Testis (tissue), 5 donors: Measurements from ENCODE around the gene TNFRSF17. TPM values are rescaled to one million over a fixed set of nuclear protein-coding genes. Genes with fewer than 3 reads are reported as not detected.
A peak's percentile ranks its signal among the peaks of the same experiment; 100 is the strongest.
"Not testable (repeated sequence)": the region's sequence is repeated elsewhere in the genome, so short reads cannot be mapped to it uniquely, and the experiment has no call there.

Experiments used
- DNase-seq: peaks from one replicate; pipeline ENCODE4 v3.0.0-alpha.2; 2019
- H3K27ac ChIP-seq, 2 donors: fragments of 200-600 bp; sonication (generic); one replicate each; pipeline ENCODE4 v1.5.1; 2019
- H3K27me3 ChIP-seq: fragments of 200-600 bp; sonication (generic); one replicate; pipeline ENCODE4 v1.5.1; 2019
- H3K36me3 ChIP-seq: fragments of 200-600 bp; sonication (generic); one replicate; pipeline ENCODE4 v1.5.1; 2017; ENCODE audit warnings: low read depth; ENCODE audit errors: missing control alignments
- H3K4me1 ChIP-seq: fragments of 200-600 bp; sonication (generic); one replicate; pipeline ENCODE4 v1.5.1; 2019
- H3K4me3 ChIP-seq, 2 donors: fragments of 200-600 bp; sonication (generic); one replicate each; pipeline ENCODE4 v1.5.1; 2017 to 2019
- H3K9me3 ChIP-seq: fragments of 200-600 bp; sonication (generic); one replicate; pipeline ENCODE4 v1.5.1; 2017
- POLR2A ChIP-seq: fragments of 450-650 bp; IDR thresholded peaks from one replicate; pipeline ENCODE4 v1.6.1; 2017; ENCODE audit warnings: antibody characterized with exemption, mild to moderate bottlenecking, moderate library complexity
- WGBS, 2 donors: methylation state at CpG; one replicate each; pipeline ENCODE4 v1.1.5; 2018; 5-methylcytosine and 5-hydroxymethylcytosine counted together
- intact Hi-C: fragments of 100-400 bp; cut with DNase I; formaldehyde crosslinking; loops from one replicate; pipeline ENCODE4 v1.15.1; 2023; ENCODE audit warnings: low total_unique reads
- long read RNA-seq, 2 donors: transcript quantifications; one replicate each; lab custom pipeline, GENCODE V29; 2026
- polyA plus RNA-seq: library from polyadenylated mRNA; stranded (reverse); fragments of 350-450 nt; fragmentation: Illumina TruSeq; extraction: RNeasy Lipid Tissue Mini Kit (QIAGEN cat#74804); gene quantifications from one replicate; pipeline ENCODE4 v1.2.3, GENCODE V29; 2014; ENCODE audit warnings: low read depth, low replicate concordance; ENCODE audit not compliant: insufficient read depth
- total RNA-seq, 2 donors: library from RNA; depleted of rRNA; stranded (reverse); fragments of >200 nt; gene quantifications; one replicate each; pipeline ENCODE4 v1.2.3, GENCODE V29; 2016
- TF ChIP-seq, protein P1 (sequence below), 3 experiments: fragments of 450-650 bp in 2 of 3; fragments of 200-600 bp in 1 of 3; sonication (generic) in 1 of 3; IDR thresholded peaks; one replicate each; pipeline ENCODE4 v1.5.1; 2016 to 2019; ENCODE audit warnings: antibody characterized with exemption in 3 of 3, mild to moderate bottlenecking in 2 of 3, moderate library complexity in 1 of 3

Gene TNFRSF17
- 1 to 10 TPM; 3.2 to 4.3 TPM for total RNA-seq
- 5.2 TPM for polyA plus RNA-seq
- long read RNA-seq, donor 1, result 0 reads
- long read RNA-seq, donor 2, result 0 reads

DNA sequence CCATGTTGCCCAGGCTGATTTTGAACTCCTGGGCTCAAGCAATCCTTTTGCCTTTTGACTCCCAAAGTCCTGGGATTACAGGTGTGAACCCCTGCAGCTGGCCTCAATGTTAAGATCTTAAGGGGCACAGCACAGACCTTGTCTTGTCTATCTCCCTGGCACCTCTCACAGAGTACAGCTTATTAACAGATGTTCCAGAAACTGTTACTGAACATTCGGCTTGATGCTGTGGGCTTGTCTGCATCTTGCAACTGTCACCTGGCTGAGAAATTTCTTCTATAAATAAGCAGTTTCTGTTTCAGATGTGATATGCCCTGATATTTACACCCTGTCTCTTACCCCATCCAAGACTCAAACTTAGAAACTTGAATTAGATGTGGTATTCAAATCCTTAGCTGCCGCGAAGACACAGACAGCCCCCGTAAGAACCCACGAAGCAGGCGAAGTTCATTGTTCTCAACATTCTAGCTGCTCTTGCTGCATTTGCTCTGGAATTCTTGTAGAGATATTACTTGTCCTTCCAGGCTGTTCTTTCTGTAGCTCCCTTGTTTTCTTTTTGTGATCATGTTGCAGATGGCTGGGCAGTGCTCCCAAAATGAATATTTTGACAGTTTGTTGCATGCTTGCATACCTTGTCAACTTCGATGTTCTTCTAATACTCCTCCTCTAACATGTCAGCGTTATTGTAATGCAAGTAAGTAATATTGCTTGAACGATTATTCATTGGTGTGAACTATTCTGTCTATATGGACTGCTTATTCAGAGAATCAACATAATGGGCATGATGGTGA, at the start of gene TNFRSF17:
TSS of gene TNFRSF17 (plus strand) at position 450 of the 791 bp plus-strand sequence. CDS start at position 565, 115 bp downstream.
- Histone ChIP-seq H3K36me3 (no peaks in the 10 kb centered on the region), H3K4me1 (peaks cover 10% of the 10 kb centered on the region), H3K9me3 (no peaks in the 10 kb centered on the region), H3K27me3 (no peaks in the 10 kb centered on the region), H3K4me3 (no peak within 1 kb of the TSS), H3K27ac (peak within 1 kb of the TSS; percentile 63 to 84)
- peak; percentile 71 for DNase-seq
- TF ChIP-seq POLR2A, result no peak
- WGBS, 2 donors, result 40 to 67% methylated on average over 9 of the region's 9 CpGs
- intact Hi-C loops, result no loop called here

DNA sequence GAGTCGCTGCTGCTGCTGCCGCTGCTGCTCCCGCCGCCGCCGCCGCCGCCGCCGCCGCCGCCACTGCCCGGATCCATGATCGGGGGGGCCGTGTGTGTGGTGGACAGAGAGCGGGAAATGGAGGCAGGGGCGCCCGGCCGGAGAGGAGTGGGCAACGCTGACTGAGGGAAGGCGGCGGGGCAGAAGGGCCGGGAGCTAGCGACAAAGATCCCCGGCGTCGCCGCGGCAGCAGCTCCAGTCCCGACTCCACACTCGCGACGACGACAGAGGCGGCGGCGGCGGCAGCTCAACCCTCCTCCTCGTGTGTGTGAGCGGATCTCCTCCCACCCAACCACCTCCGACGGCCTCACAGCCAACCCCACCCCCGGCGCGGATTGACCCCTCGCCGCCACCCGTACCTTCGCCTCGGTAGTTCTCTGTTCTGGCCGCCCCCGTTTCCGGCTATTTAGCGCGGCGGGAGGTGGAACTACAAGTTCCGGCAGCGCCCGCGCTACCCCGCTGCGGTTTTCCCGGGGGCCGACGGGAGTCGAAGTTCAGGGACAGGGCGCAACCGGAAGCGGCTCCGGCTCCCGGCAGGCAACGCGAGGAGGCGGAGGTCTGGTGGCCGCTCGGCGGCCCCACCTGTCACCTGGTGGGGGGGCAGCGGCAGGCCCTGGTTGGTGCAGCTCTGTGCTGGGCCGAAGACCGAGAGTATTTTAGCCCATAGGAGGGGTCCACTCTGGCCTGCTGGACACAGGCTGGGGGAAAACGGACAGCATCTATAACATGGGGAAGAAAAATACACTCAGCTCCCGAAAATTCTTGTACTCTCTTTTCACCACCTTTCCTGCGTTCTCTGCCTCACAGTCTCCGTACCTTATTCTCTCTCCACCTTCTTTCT, 49.1 kb upstream of the TNFRSF17 start, which contains the start of gene GSPT1:
TSS of gene GSPT1 (minus strand) at position 313 of the 880 bp plus-strand sequence. CDS start at position 77, 236 bp downstream.
- WGBS, 2 donors, result 0 to 1% methylated on average over 21 to 65 of the region's 84 CpGs

GRCh38 chr16:11916524-11917285, 48.3 kb upstream of the TNFRSF17 start:
- H3K27ac ChIP-seq, result peak overlapping the region; percentile 43 to 77
- no peaks in the 10 kb centered on the region for H3K27me3 ChIP-seq
- DNase-seq, result no peak
- H3K4me3 ChIP-seq, result peak overlapping the region; percentile 61 to 75
- peaks cover 28% of the 10 kb centered on the region for H3K4me1 ChIP-seq
- WGBS, 2 donors, result 51 to 54% methylated on average over 13 of the region's 13 CpGs
- intact Hi-C loops, result no loop called here
- H3K9me3 ChIP-seq, result no peaks in the 10 kb centered on the region
- no peaks in the 10 kb centered on the region for H3K36me3 ChIP-seq
- TF ChIP-seq, protein P1, sequence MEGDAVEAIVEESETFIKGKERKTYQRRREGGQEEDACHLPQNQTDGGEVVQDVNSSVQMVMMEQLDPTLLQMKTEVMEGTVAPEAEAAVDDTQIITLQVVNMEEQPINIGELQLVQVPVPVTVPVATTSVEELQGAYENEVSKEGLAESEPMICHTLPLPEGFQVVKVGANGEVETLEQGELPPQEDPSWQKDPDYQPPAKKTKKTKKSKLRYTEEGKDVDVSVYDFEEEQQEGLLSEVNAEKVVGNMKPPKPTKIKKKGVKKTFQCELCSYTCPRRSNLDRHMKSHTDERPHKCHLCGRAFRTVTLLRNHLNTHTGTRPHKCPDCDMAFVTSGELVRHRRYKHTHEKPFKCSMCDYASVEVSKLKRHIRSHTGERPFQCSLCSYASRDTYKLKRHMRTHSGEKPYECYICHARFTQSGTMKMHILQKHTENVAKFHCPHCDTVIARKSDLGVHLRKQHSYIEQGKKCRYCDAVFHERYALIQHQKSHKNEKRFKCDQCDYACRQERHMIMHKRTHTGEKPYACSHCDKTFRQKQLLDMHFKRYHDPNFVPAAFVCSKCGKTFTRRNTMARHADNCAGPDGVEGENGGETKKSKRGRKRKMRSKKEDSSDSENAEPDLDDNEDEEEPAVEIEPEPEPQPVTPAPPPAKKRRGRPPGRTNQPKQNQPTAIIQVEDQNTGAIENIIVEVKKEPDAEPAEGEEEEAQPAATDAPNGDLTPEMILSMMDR (IDR thresholded peaks at IDR 0.05), result no peak
- no peak for TF ChIP-seq POLR2A

More for the DNA sequence above, 49.1 kb upstream of the TNFRSF17 start, which contains the start of gene GSPT1:
- Histone ChIP-seq H3K4me1 (peaks cover 32% of the 10 kb centered on the region), H3K27ac (peak within 1 kb of the TSS; percentile 81 to 94), H3K36me3 (no peaks in the 10 kb centered on the region), H3K9me3 (no peaks in the 10 kb centered on the region), H3K27me3 (no peaks in the 10 kb centered on the region), H3K4me3 (peak within 1 kb of the TSS; percentile 75 to 100)
- intact Hi-C loops, result no loop called here
- peak; percentile 98 for DNase-seq
- TF ChIP-seq, protein P1 (IDR thresholded peaks at IDR 0.05), result peak in 2 of 3 experiments; percentile 57 to 63
- no peak for TF ChIP-seq POLR2A

GRCh38 chr16:11924046-11924445, 41.0 kb upstream of the TNFRSF17 start:
- intact Hi-C loops, DNase-seq: not testable (repeated sequence)

DNA sequence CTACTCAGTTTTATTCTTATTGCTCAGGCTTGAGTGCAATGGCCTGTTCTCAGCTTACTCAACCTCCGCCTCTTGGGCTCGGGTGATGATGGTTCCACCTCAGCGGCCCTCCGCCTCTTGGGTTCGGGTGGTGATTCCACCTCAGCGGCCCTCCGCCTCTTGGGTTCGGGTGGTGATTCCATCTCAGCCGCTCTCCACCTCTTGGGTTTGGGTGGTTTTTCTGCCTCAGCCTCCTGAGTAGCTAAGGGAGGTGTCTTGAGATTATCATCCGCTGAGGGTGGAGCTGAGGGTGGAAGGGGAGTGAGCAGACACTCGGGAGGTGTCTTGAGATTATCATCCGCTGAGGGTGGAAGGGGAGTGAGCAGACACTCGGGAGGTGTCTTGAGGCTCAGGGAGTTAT, 37.7 kb upstream of the TNFRSF17 start:
- H3K36me3 ChIP-seq, intact Hi-C loops, H3K9me3 ChIP-seq, DNase-seq, H3K27me3 ChIP-seq, H3K4me1 ChIP-seq, H3K27ac ChIP-seq, H3K4me3 ChIP-seq: not testable (repeated sequence)
- WGBS, 2 donors, result 77 to 78% methylated on average over 13 of the region's 13 CpGs

More at GRCh38 chr16:11924046-11924445, 41.0 kb upstream of the TNFRSF17 start:
- H3K4me3 ChIP-seq, H3K4me1 ChIP-seq, H3K9me3 ChIP-seq, H3K27me3 ChIP-seq, H3K27ac ChIP-seq, H3K36me3 ChIP-seq: not testable (repeated sequence)
- WGBS, 2 donors, result 85 to 92% methylated on average over 10 of the region's 10 CpGs

DNA sequence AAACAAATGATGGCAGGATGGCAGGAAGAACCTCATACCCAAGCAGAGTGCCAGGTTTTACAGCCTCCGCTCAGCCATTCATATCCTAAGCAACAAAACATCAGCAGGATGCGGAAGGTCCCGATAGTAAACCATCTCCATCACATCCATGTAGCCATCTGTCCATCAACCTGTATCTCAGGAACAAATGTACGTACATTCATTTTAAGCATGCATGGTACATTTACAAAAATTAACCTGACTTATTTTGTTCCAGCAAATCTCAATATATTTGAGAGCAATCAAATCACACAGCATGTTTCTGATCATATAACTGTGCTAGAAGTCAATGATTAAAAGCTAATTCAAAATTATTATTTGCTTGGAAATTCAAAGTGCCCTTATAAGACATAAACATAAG, 23.1 kb upstream of the TNFRSF17 start, which contains the start of gene NPIPB2:
TSS of gene NPIPB2 (minus strand) at position 101 of the 400 bp plus-strand sequence. CDS start at position 101, 0 bp downstream.
- H3K36me3 ChIP-seq, H3K27me3 ChIP-seq, DNase-seq, H3K9me3 ChIP-seq, H3K4me1 ChIP-seq, H3K4me3 ChIP-seq, intact Hi-C loops, H3K27ac ChIP-seq: not testable (repeated sequence)
- WGBS, 2 donors, result 91% methylated on average over 4 of the region's 4 CpGs; no CpG with 5 or more reads in 1 of the 2 donors
